ENCODE results near the gene ENOSF1. TPM values are rescaled to one million over a fixed set of nuclear protein-coding genes. Genes with fewer than 3 reads are reported as not detected.
"Not testable (repeated sequence)": the region's sequence is repeated elsewhere in the genome, so short reads cannot be mapped to it uniquely, and the experiment has no call there.

Gene ENOSF1
- total RNA-seq, 2 experiments from 2014 or later: 37.8 to 40.1 TPM

- H3K4me1 Mint-ChIP-seq (ENCODE audit: low read depth): no peaks in the 10 kb centered on the region
- Histone ChIP-seq H3K4me1 (ENCODE audit: insufficient read depth, low read length) (no peaks in the 10 kb centered on the region), H3K4me3 (ENCODE audit: low read length) (no peak overlapping the region), H3K27ac (ENCODE audit: low read depth in 1 of 2, low read length in 2 of 2) (no peak overlapping the region), H3K9me3 (ENCODE audit: control insufficient read depth in 1 of 2, insufficient read depth in 1 of 2, low read length in 2 of 2) (no peaks in the 10 kb centered on the region), H3K36me3 (ENCODE audit: insufficient read depth, low read length) (peaks cover 6% of the 10 kb centered on the region), H3K27me3 (ENCODE audit: control insufficient read depth in 1 of 2, insufficient read depth in 2 of 2, low read length in 2 of 2) (no peaks in the 10 kb centered on the region)
- ATAC-seq (ENCODE audit: poor library complexity) (no peak), DNase-seq (no peak)
- no peak overlapping the region for H3K27ac Mint-ChIP-seq
- TF ChIP-seq CTCF (IDR thresholded peaks at IDR 0.05): no peak
- peaks cover 55% of the 10 kb centered on the region for H3K36me3 Mint-ChIP-seq (ENCODE audit: low read depth)
- no peaks in the 10 kb centered on the region for H3K9me3 Mint-ChIP-seq
- H3K27me3 Mint-ChIP-seq: no peaks in the 10 kb centered on the region
- CTCF ChIA-PET: interaction anchor here (0.6 to 0.9 kb wide), 2 partner anchors 56 to 1929 kb away, joined by 3 to 4 read pairs; no protein-coding TSS in a partner anchor
- H3K4me3 Mint-ChIP-seq: no peak overlapping the region
- POLR2A ChIA-PET: no interaction called here
- intact Hi-C loops (cut with DNase I, micrococcal nuclease): no loop called here
Measured at GRCh38 chr18:730692-731091, 18.3 kb upstream of the ENOSF1 start.

GRCh38 chr18:730120-730519 lies 17.7 kb upstream of the ENOSF1 start:
- ATAC-seq (ENCODE audit: poor library complexity); H3K4me3 Mint-ChIP-seq; POLR2A ChIA-PET: not testable (repeated sequence)

GRCh38 chr18:725646-726045 lies 13.2 kb upstream of the ENOSF1 start:
- peaks cover 33% of the 10 kb centered on the region for H3K36me3 Mint-ChIP-seq (ENCODE audit: low read depth)
- intact Hi-C loops (cut with DNase I, micrococcal nuclease): no loop called here
- no peaks in the 10 kb centered on the region for H3K9me3 ChIP-seq (ENCODE audit: control insufficient read depth in 1 of 2, insufficient read depth in 1 of 2, low read length in 2 of 2)
- no peaks in the 10 kb centered on the region for H3K4me1 ChIP-seq (ENCODE audit: insufficient read depth, low read length)
- H3K9me3 Mint-ChIP-seq: no peaks in the 10 kb centered on the region
- no peak overlapping the region for H3K27ac ChIP-seq (ENCODE audit: low read depth in 1 of 2, low read length in 2 of 2)
- no peaks in the 10 kb centered on the region for H3K27me3 Mint-ChIP-seq
- ChIA-PET CTCF (no interaction called here), POLR2A (no interaction called here)
- no peak overlapping the region for H3K4me3 ChIP-seq (ENCODE audit: low read length)
- DNase-seq (no peak), ATAC-seq (ENCODE audit: poor library complexity) (no peak)
- no peaks in the 10 kb centered on the region for H3K27me3 ChIP-seq (ENCODE audit: control insufficient read depth in 1 of 2, insufficient read depth in 2 of 2, low read length in 2 of 2)
- peaks cover under 1% of the 10 kb centered on the region for H3K36me3 ChIP-seq (ENCODE audit: insufficient read depth, low read length)
- H3K4me3 Mint-ChIP-seq: no peak overlapping the region
- no peak for TF ChIP-seq CTCF (IDR thresholded peaks at IDR 0.05)
- no peak overlapping the region for H3K27ac Mint-ChIP-seq
- no peaks in the 10 kb centered on the region for H3K4me1 Mint-ChIP-seq (ENCODE audit: low read depth)

More at GRCh38 chr18:730120-730519, 17.7 kb upstream of the ENOSF1 start:
- CTCF ChIA-PET: interaction anchor here (0.6 to 0.9 kb wide), 2 partner anchors 56 to 1929 kb away, joined by 3 to 4 read pairs; no protein-coding TSS in a partner anchor
- H3K27ac ChIP-seq (ENCODE audit: low read depth in 1 of 2, low read length in 2 of 2); H3K27me3 Mint-ChIP-seq; H3K36me3 ChIP-seq (ENCODE audit: insufficient read depth, low read length); H3K4me1 Mint-ChIP-seq (ENCODE audit: low read depth); DNase-seq; H3K27me3 ChIP-seq (ENCODE audit: control insufficient read depth in 1 of 2, insufficient read depth in 2 of 2, low read length in 2 of 2); H3K4me1 ChIP-seq (ENCODE audit: insufficient read depth, low read length); H3K27ac Mint-ChIP-seq; H3K9me3 ChIP-seq (ENCODE audit: control insufficient read depth in 1 of 2, insufficient read depth in 1 of 2, low read length in 2 of 2); H3K9me3 Mint-ChIP-seq; intact Hi-C loops (cut with DNase I, micrococcal nuclease); H3K4me3 ChIP-seq (ENCODE audit: low read length): not testable (repeated sequence)
- peaks cover 50% of the 10 kb centered on the region for H3K36me3 Mint-ChIP-seq (ENCODE audit: low read depth)

GRCh38 chr18:723541-724080 lies 11.2 kb upstream of the ENOSF1 start:
- H3K27ac ChIP-seq (ENCODE audit: low read depth in 1 of 2, low read length in 2 of 2): no peak overlapping the region
- no peak overlapping the region for H3K4me3 ChIP-seq (ENCODE audit: low read length)
- Mint-ChIP-seq H3K4me3 (no peak overlapping the region), H3K36me3 (ENCODE audit: low read depth) (peaks cover 21% of the 10 kb centered on the region), H3K4me1 (ENCODE audit: low read depth) (no peaks in the 10 kb centered on the region), H3K27me3 (no peaks in the 10 kb centered on the region), H3K9me3 (no peaks in the 10 kb centered on the region), H3K27ac (no peak overlapping the region)
- intact Hi-C loops (cut with DNase I, micrococcal nuclease): no loop called here
- H3K4me1 ChIP-seq (ENCODE audit: insufficient read depth, low read length): no peaks in the 10 kb centered on the region
- DNase-seq: no peak
- no peak for ATAC-seq (ENCODE audit: poor library complexity)
- TF ChIP-seq CTCF (IDR thresholded peaks at IDR 0.05): no peak
- ChIA-PET CTCF (no interaction called here), POLR2A (no interaction called here)
- no peaks in the 10 kb centered on the region for H3K9me3 ChIP-seq (ENCODE audit: control insufficient read depth in 1 of 2, insufficient read depth in 1 of 2, low read length in 2 of 2)
- no peaks in the 10 kb centered on the region for H3K36me3 ChIP-seq (ENCODE audit: insufficient read depth, low read length)
- H3K27me3 ChIP-seq (ENCODE audit: control insufficient read depth in 1 of 2, insufficient read depth in 2 of 2, low read length in 2 of 2): no peaks in the 10 kb centered on the region
